PC-3 (cell line): Measurements from ENCODE around the gene PERP. TPM values are rescaled to one million over a fixed set of nuclear protein-coding genes. Genes with fewer than 3 reads are reported as not detected.

Experiments
- ATAC-seq: fragments of 200-7000 bp; cut with Tn5 transposase; 2 replicates; pipeline ENCODE4 v1.9.1; 2020; ENCODE audit warnings: mild to moderate bottlenecking, moderate library complexity
- BruUV-seq: library from RNA; stranded (reverse); fragments of 400-500 nt; replicated peaks from 2 replicates; lab custom pipeline; 2021; lab: Mats Ljungman, UMichigan
- CTCF ChIA-PET: fragments of 300-600 bp; sonication (Branson Sonifier 250); formaldehyde crosslinking; loops from one replicate; lab custom pipeline; 2022; ENCODE audit warnings: antibody characterized with exemption; lab: Charles Lee
- POLR2A ChIA-PET: fragments of 300-600 bp; sonication (Branson Sonifier 250); formaldehyde crosslinking; loops from one replicate; lab custom pipeline; 2022; ENCODE audit warnings: antibody characterized with exemption; ENCODE audit not compliant: unreplicated experiment; lab: Charles Lee
- DNase-seq: peaks from one replicate; pipeline ENCODE4 v3.0.0-alpha.2; 2015
- H2AFZ ChIP-seq: fragments of 300-600 bp; sonication (generic); 2 replicates; pipeline ENCODE4 v1.6.0; 2016; ENCODE audit warnings: antibody characterized with exemption, low read length
- H3F3A ChIP-seq: fragments of 300-600 bp; sonication (generic); one replicate; pipeline ENCODE4 v1.6.0; 2017; ENCODE audit warnings: antibody characterized with exemption, low read length, control low read depth, mild to moderate bottlenecking; ENCODE audit not compliant: unreplicated experiment
- H3K27ac ChIP-seq: fragments of 300-600 bp; sonication (generic); 2 replicates; pipeline ENCODE4 v1.5.1; 2016; ENCODE audit warnings: mild to moderate bottlenecking, low read length
- H3K27me3 ChIP-seq: fragments of 300-600 bp; sonication (generic); 2 replicates; pipeline ENCODE4 v1.6.1; 2016; ENCODE audit warnings: low read length, mixed read lengths
- H3K36me3 ChIP-seq: fragments of 300-600 bp; sonication (generic); 2 replicates; pipeline ENCODE4 v1.6.1; 2016; ENCODE audit warnings: low read depth, mixed run types, low read length, mixed read lengths
- H3K4me1 ChIP-seq: fragments of 300-600 bp; sonication (generic); 2 replicates; pipeline ENCODE4 v1.5.1; 2016; ENCODE audit warnings: low read length; ENCODE audit not compliant: insufficient read depth
- H3K4me2 ChIP-seq: fragments of 300-600 bp; sonication (generic); 2 replicates; pipeline ENCODE4 v1.6.0; 2016; ENCODE audit warnings: low read length
- H3K4me3 ChIP-seq: fragments of 300-600 bp; sonication (generic); 2 replicates; pipeline ENCODE4 v1.5.1; 2016; ENCODE audit warnings: mild to moderate bottlenecking, low read length, mixed read lengths
- H3K79me2 ChIP-seq: fragments of 300-600 bp; sonication (generic); 2 replicates; pipeline ENCODE4 v1.6.1; 2017; ENCODE audit warnings: low read length, mixed read lengths
- H3K9ac ChIP-seq: fragments of 300-600 bp; sonication (generic); 2 replicates; pipeline ENCODE4 v1.6.0; 2016; ENCODE audit warnings: mild to moderate bottlenecking, low read length
- H3K9me2 ChIP-seq: fragments of 300-600 bp; sonication (generic); replicated peaks from 2 replicates; pipeline ENCODE4 v1.6.1; 2016; ENCODE audit warnings: mixed run types, low read length, mixed read lengths
- H3K9me3 ChIP-seq: fragments of 300-600 bp; sonication (generic); 2 replicates; pipeline ENCODE4 v1.6.1; 2016; ENCODE audit warnings: low read length, mixed read lengths
- H4K20me1 ChIP-seq: fragments of 300-600 bp; sonication (generic); 2 replicates; pipeline ENCODE4 v1.6.1; 2016; ENCODE audit warnings: low read length, mixed read lengths
- EZH2 ChIP-seq: fragments of 300-600 bp; sonication (generic); IDR thresholded peaks from one replicate; pipeline ENCODE4 v1.6.1; 2017; ENCODE audit warnings: antibody characterized with exemption, mild to moderate bottlenecking, low read length; ENCODE audit not compliant: unreplicated experiment
- EZH2phosphoT487 ChIP-seq: fragments of 300-600 bp; sonication (generic); IDR thresholded peaks from 2 replicates; pipeline ENCODE4 v1.6.1; 2018; ENCODE audit warnings: mild to moderate bottlenecking, antibody characterized with exemption, low read length, borderline replicate concordance
- intact Hi-C: fragments of 100-400 bp; cut with micrococcal nuclease; formaldehyde crosslinking; loops from 2 replicates; pipeline ENCODE4 v1.9.0; 2023
- total RNA-seq: library from RNA; depleted of rRNA; stranded (reverse); fragments of >200 nt; gene quantifications from 2 replicates; pipeline ENCODE4 v1.2.3, GENCODE V29; 2014
- TF ChIP-seq, protein P1 (sequence below): fragments of 300-600 bp; sonication (generic); conservative IDR thresholded peaks from 2 replicates; pipeline ENCODE4 v1.5.1; 2017; ENCODE audit warnings: antibody characterized with exemption, low read depth, mild to moderate bottlenecking, low read length

Gene PERP
- total RNA-seq, 1 experiment from 2014 or later, result 50.3 TPM

DNA sequence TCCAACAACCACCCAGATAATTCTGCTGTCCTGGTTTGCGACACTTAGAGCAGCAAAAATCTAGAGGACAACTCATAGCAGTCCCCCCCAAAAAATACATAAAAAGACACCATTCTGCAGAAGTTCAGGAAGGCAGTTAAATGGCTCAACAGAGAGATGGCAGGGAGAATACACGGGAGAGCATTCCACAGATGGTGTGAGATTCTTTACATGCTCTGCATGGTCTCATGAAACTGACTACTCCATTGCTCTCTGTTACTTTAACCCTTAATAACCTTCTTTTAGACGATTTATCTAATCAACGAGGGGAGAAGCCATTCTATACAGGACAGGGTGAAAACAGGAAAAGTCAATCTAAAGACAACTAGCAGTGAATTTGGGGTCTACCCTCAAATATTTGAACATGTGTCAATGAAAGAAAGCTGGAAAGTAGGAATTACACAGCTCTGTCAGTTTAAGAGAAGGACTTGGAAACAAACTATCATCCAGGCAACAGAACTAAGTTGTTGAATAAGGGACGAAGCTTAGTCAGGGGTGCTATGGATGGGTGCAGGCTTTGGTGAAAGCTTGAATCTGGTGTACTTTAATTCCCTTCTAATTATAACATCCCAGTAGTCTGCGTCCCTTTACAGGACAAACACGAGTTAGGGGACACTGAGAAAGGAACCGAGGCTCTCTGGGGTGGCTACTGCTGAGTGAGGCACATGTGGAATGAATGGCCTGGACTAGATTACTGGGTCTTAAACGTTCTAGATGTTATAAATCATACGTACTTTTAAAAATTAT, 5.1 kb downstream of the PERP start:
- DNase-seq (no peak), ATAC-seq (no peak)
- H2AFZ ChIP-seq, result no peak overlapping the region
- no peaks in the 10 kb centered on the region for H3K9me3 ChIP-seq
- H3K36me3 ChIP-seq, result peaks cover 11% of the 10 kb centered on the region; the same call in 1 of the 2 replicates
- no peaks in the 10 kb centered on the region for H3F3A ChIP-seq
- no peak overlapping the region for H3K9ac ChIP-seq
- H3K4me2 ChIP-seq, result no peak overlapping the region
- peaks cover 25% of the 10 kb centered on the region for H3K4me1 ChIP-seq
- H4K20me1 ChIP-seq, result no peaks in the 10 kb centered on the region
- no peaks in the 10 kb centered on the region for H3K27me3 ChIP-seq
- CTCF ChIA-PET, result no interaction called here
- H3K9me2 ChIP-seq, result no peaks in the 10 kb centered on the region
- H3K4me3 ChIP-seq, result no peak overlapping the region
- intact Hi-C loops, result loop anchor here (10.0 kb wide), 1 partner anchor 247 kb away; no protein-coding TSS in a partner anchor
- BruUV-seq, result no TSS peak
- POLR2A ChIA-PET, result no interaction called here
- peaks cover 82% of the 10 kb centered on the region for H3K79me2 ChIP-seq
- H3K27ac ChIP-seq, result no peak overlapping the region
- TF ChIP-seq EZH2, result no peak
- TF ChIP-seq, protein P1, sequence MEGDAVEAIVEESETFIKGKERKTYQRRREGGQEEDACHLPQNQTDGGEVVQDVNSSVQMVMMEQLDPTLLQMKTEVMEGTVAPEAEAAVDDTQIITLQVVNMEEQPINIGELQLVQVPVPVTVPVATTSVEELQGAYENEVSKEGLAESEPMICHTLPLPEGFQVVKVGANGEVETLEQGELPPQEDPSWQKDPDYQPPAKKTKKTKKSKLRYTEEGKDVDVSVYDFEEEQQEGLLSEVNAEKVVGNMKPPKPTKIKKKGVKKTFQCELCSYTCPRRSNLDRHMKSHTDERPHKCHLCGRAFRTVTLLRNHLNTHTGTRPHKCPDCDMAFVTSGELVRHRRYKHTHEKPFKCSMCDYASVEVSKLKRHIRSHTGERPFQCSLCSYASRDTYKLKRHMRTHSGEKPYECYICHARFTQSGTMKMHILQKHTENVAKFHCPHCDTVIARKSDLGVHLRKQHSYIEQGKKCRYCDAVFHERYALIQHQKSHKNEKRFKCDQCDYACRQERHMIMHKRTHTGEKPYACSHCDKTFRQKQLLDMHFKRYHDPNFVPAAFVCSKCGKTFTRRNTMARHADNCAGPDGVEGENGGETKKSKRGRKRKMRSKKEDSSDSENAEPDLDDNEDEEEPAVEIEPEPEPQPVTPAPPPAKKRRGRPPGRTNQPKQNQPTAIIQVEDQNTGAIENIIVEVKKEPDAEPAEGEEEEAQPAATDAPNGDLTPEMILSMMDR, result no peak
- no peak for TF ChIP-seq EZH2phosphoT487

DNA sequence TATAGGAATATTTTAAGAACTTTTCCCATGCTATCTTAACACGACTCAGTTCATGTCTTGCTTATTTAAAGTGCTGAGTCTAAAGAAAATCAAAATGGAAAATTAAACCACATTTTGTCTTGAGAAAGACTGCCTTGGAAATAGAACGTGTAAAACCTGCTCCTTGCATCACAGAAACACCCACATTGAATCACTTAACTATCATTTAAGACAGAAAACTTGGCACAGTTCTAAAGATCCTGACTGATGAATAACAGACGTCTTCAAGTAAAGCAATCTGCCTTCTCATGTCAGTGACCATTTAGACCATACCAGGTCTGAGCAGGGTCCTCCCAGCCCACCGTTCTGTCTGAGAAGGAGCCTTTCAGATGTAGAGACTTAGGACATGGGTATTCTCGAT, 7.4 kb downstream of the PERP start:
- POLR2A ChIA-PET, result no interaction called here
- Histone ChIP-seq H3K27me3 (no peaks in the 10 kb centered on the region), H3K9me3 (no peaks in the 10 kb centered on the region), H3F3A (no peaks in the 10 kb centered on the region), H3K9ac (no peak overlapping the region), H3K36me3 (peaks cover 18% of the 10 kb centered on the region), H3K4me2 (peak overlapping the region; percentile 61; the same call in 1 of the 2 replicates), H3K4me1 (peaks cover 21% of the 10 kb centered on the region), H3K27ac (peak overlapping the region; percentile 20; the same call in 1 of the 2 replicates), H3K79me2 (peaks cover 60% of the 10 kb centered on the region), H2AFZ (no peak overlapping the region), H3K4me3 (no peak overlapping the region), H3K9me2 (no peaks in the 10 kb centered on the region), H4K20me1 (no peaks in the 10 kb centered on the region)
- TF ChIP-seq EZH2phosphoT487, result no peak
- TF ChIP-seq, protein P1, result no peak
- no peak for TF ChIP-seq EZH2
- ATAC-seq (no peak), DNase-seq (peak; percentile 83)
- intact Hi-C loops, result loop anchor here (10.0 kb wide), 1 partner anchor 245 kb away; no protein-coding TSS in a partner anchor
- no TSS peak for BruUV-seq
- CTCF ChIA-PET, result no interaction called here

DNA sequence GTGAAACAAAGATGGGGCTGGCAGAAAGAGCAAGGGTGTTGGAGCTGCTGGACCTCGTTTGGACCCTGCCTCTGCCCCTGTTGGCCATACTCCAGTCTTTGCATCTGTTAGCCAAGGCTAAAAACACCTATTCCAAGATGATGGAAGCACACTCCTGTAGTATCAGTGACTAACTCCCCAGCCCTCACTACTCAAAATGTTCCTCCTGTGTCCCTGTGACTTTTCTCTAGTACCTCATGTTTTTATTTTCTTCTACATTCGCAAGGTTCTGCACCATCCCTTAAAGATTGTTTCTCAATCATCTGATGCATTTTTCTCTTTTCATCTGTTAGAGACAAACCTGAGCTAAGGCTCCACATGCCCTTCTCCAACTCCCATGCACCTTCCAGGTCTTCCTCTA, 8.9 kb downstream of the PERP start:
- POLR2A ChIA-PET, result no interaction called here
- TF ChIP-seq EZH2phosphoT487, result no peak
- TF ChIP-seq EZH2, result no peak
- TF ChIP-seq, protein P1, result no peak
- Histone ChIP-seq H3K9ac (no peak overlapping the region), H3K27me3 (no peaks in the 10 kb centered on the region), H3K9me3 (no peaks in the 10 kb centered on the region), H3K27ac (no peak overlapping the region), H3F3A (no peaks in the 10 kb centered on the region), H3K79me2 (peaks cover 44% of the 10 kb centered on the region), H2AFZ (no peak overlapping the region), H3K36me3 (peaks cover 19% of the 10 kb centered on the region), H3K4me3 (no peak overlapping the region), H4K20me1 (no peaks in the 10 kb centered on the region), H3K4me1 (peaks cover 18% of the 10 kb centered on the region), H3K9me2 (no peaks in the 10 kb centered on the region), H3K4me2 (no peak overlapping the region)
- no peak for DNase-seq
- ATAC-seq, result no peak
- intact Hi-C loops, result no loop called here
- BruUV-seq, result no TSS peak
- CTCF ChIA-PET, result no interaction called here
